IPS DF 4.7 (cell line): ENCODE measurements around the gene IL25.
A peak's percentile ranks its signal among the peaks of the same experiment; 100 is the strongest.

Experiments
- DNase-seq: peaks from one replicate; pipeline ENCODE4 v3.0.0-alpha.2; 2013; ENCODE audit warnings: low spot score; ENCODE audit errors: extremely low read depth

Gene IL25

GRCh38 chr14:23352506-23353432 lies 19.8 kb upstream of the IL25 start, which contains the start of gene SLC22A17:
Gene SLC22A17 (minus strand): TSS chr14:23352887.
- DNase-seq: peak; percentile 78

DNA sequence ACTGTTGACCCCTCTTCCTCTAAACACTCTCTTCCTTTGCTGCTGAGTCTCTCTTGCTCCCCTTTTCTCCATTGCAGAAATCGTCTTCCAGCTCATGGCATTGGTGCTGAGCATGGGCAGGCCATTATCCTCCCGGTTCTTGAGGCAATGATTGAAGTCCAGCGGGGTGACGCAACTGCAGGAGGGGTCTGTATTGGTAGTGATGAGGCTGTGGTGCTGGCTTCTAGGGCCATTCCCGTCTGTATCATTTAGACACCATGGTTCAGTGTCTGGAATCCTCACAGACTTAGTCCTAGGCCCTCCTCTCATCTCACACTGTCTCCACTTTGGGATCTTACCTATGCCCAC lies 19.2 kb upstream of the IL25 start:
- no peak for DNase-seq

DNA sequence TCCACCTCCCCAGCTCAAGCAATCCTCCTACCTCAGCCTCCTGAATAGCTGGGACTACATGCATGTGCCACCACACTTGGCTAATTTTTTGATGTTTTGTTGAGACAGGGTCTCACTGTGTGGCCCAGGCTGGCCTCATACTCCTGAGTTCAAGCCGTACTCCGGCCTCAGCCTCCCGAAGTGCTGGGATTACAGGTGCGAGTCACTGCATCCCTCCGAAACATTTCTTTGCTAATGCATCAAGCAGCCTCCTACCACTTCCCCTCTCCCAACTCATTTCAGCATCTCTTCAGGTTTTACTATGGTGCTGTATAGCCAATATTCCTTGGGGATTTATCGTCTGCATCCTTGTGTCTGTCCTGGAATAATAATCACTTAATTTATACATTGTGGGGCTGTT lies 17.6 kb upstream of the IL25 start:
- no peak for DNase-seq

GRCh38 chr14:23355871-23356435 lies 16.7 kb upstream of the IL25 start:
- no peak for DNase-seq

GRCh38 chr14:23356662-23357061 lies 15.9 kb upstream of the IL25 start:
- no peak for DNase-seq

- no peak for DNase-seq
Observed at GRCh38 chr14:23357261-23357660, 15.3 kb upstream of the IL25 start.

DNA sequence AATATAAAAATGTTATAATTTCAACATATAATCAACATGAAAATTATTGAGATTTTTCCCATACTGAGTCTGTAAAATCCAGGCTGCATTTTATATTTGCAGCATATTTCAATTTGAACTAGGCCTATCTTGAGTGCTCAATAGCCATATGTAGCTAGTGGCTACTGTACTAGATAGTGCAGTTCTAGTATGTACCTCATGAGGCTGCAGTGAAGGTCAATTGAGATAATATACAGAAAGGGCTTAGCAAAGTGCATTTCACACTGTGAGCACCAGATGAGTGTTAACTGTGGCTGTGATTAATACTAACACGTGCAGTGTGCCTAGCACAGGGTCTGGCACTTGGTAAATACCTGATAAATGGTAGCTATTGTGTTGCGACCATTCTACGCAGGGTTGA lies 14.6 kb upstream of the IL25 start:
- DNase-seq: no peak

- no peak for DNase-seq
Observed at GRCh38 chr14:23358553-23359166, 13.9 kb upstream of the IL25 start.

GRCh38 chr14:23359167-23359626 lies 13.4 kb upstream of the IL25 start:
- no peak for DNase-seq

DNA sequence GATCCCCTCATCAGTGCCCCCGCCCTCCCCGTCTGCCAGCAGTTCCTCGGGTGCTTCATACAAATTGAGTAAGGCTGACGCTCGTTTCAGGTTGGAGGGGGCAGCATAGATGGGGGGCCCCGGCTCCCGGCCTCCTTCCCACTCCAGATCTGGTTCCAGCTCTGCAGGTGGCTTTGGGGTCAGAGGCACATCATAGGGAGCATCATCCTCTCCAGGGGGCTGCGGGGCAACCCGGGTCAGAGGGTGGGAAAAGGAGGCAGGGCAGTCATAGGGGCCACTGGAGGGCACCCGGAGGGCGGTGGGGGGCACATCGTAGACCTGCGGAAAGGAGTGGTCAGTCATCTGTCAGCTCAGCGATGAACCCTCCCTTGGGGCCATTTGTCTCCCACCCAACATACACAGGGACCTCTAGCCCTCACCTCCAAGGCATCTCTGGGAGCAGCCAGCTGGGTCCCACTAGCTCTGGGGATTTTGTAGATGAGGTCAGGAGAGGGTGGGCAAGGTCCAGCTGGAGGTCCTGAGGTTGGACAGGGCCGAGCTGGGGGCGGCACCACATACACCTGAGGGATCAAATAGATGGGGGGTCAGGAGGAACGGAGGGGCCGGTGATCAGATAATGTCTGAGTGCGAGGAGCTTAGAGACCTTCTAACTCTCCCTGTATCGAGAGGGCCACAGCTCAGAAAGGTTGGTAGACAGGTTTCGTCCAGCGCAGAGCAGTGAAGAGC lies 12.7 kb upstream of the IL25 start:
- DNase-seq: no peak

- no peak for DNase-seq
Observed at GRCh38 chr14:23360496-23360895, 12.1 kb upstream of the IL25 start.

DNA sequence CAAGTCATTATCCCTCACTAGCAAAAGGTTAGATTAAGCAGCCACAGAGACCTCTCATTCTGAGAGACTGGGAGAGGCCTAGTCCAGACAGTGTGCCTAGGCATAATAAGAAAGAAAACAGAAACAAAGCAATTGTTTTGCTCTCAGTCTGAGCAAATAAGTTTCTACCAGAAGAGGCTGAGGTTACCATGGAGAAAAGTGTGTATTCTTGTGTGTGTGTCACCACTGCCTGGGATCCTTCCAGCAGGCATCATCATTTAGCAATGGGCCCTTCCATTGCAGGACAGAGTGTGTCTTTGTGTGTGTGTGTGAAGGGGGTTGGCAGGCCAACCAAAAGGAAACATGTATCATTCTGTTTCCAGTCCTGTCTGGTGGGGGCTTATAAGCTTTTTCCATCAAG lies 11.3 kb upstream of the IL25 start:
- DNase-seq: no peak

DNA sequence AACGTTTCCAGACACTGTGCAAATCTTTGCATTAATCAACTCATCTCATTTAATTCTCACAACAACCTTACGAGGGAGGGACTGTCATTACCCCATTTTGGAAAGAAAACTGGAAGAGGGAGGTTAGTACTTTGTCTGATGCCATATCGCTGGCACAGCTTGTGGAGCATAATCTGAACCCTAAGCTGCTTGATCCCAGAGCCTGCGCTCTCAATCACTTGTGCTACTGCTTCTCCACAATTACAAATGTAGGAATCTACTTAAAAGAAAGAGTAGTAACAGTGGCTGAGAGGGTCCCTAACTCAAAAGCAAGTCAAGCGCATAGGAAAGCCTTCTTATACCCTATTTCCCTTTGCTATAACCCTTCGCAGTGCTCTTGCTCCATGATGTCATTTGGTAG lies 10.8 kb upstream of the IL25 start:
- no peak for DNase-seq

- DNase-seq: no peak
Observed at GRCh38 chr14:23362200-23362599, 10.4 kb upstream of the IL25 start.

DNA sequence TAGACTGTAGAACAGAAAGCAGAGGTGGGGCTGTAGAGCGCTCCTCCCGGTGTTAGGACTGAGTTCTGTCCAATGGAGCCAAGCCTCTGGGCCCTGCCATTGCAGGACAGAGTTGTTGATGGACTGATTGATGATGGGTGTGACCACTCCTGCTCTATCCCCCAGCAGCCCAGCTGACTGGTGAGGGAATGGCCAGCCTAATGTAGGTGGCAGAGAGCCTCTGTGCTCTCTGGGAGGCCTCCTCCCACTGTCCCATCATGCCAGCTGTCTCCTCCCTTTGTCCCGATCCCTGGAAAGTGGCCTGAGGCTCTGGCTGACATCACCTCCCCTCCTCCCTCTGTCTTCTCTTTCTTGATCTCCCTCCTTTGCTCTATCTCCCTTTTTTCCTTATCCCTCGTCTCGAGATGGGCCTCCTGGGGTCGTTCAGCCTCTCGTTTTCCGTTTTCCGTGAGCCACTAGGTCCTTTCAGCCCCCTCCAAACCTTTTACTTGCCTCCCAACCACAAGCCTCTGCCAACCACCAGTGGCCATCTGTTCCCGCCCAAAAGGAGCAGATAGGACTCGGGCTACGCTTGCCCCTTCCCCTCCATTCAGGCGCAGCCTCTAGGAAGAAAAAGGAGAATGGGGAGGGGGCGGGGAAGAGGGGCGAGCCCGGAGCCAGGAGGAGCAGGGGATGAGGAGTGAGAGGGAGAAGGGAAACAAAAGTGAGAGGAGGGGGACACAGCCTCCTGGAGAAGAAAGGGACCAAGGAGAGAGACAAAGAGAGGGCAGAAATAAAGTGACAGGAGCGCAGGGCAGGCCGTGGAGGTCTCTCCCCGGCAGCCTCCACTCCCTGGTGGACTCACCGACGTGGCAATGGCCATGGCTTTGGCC lies 8.2 kb upstream of the IL25 start:
- DNase-seq: no peak

- no peak for DNase-seq
Observed at GRCh38 chr14:23365036-23365731, 7.4 kb upstream of the IL25 start, which contains the start of gene EFS. Gene EFS (minus strand): TSS chr14:23365172. CDS start chr14:23365025, 147 bp downstream.

DNA sequence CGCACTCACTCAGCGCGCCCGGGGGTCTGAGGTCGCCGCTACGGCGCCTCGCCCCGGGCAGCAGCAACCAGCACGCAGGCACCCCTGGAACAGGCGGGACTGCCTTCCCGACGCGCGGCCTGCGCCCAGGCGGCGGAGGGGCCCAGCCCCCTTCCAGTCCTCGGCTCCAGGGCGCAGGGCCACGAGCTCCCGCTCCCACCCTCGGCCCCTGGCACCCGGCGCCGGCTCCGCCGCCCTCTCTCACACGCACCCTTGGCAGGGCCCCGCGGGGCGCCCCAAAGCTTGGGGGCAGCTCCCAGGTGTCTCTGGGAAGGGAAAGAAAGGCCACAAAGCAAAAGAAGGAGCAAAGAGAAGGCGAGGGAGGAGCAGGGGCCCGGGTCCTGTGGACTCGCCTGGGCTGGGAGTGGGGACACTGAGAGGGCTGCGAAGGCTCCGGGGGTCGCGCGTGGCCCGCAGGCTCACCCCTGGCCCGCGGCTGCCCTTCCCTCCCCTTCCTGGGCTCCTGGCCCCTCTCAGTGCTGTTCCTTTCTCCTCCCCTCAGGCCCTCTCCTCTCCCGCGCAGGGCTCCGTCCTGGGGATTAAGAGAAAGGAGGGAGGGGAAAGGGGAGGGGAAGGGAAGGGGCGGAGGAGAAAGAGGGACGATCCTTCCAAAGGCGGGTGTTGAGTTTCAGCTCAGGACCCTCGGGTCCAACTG lies 6.7 kb upstream of the IL25 start:
- no peak for DNase-seq

DNA sequence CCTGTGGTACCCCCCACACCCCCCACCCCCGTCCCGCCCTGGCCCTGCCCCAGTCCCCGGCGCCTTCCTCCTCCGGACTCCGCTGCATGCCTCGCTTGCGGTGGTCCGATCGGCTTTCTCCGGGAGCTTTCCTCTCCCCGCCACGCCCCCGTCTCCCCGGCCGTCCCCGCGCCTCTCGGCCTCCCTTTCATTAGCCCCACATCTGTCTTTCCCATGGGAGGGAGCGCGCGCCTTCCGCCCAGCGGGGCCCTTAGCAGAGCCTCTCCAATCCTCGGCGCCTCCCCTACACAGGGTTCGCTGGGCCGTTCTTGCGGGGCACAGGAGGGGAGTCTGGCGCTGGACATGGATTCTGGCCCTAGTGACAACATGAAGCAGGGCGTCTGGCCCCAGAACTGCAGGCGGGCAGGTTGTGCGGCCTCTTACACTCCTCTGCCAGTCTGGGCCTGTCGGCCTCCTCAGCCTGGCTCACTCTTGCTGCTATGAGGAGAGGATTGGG lies 6.1 kb upstream of the IL25 start:
- DNase-seq: no peak

DNA sequence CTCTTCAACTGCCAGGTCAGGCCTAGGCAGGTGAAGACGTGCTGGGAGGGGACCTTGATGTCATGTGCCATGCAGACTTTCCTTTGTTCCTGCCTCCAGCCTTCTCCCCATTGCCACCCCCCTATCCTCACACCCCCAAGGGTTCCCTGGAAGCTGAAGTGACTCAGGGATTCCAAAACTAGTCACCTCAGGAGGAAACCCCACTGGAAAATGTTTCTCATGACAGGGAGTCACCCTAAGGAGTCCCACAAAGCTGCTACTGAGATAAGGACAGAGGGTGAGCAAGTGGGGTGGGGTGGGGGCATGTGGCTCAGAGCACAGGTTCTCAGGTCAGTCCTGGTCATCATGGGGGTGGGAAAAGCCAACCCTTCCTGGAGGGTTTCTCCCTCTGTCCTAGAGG lies 2.4 kb upstream of the IL25 start:
- DNase-seq: no peak
